ENCODE measurements around the gene CFAP20DC.
"Not testable (repeated sequence)": the region's sequence is repeated elsewhere in the genome, so short reads cannot be mapped to it uniquely, and the experiment has no call there.

CFAP20DC gene

DNA sequence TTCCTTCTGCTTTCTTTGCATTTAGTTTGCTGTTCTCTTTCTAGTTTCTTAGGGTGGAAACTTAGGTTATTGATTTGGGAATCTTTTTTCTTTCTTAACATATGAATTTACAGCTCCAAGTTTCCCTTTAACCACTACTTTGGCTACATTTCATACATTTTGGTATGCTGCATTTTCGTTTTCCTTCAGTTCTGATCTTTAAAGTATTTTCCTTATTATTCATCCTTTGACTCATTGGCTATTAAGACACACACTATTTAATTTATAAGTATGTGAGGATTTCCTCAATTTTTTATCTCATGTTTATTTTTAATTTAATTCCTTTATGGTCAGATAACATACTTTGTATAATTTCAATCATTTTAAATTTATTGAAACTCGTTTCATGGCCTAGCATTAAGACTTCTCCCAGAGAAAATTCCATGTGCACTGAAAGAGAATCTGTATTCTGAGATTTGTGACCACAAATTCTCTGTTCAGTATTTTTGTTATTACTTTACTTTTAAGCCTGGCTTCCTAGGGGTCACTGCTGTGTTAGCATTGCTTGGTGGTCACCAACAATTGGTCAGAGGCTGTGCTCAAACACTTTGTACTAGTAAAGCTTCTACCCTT lies 87.7 kb downstream of the CFAP20DC start:
- no peak for DNase-seq

DNA sequence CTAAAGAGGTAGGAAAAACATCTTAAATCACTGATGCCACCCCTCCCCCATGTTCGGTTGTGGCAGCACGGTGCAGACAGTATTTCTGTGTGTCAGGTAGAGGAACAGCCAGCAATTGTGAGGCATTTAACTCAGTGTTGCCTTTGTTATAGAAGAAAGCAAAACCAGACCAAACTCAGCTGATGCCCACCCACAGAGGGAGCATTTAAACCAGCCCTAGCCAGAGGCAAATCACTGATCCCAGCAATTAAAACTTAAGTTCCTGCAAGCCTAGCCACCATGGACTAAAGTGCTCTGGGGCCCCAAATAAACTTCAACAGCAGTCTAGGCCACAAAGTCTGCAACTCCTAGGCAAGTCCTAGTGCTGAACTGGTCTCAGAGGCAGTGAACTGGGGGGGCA lies 94.5 kb downstream of the CFAP20DC start:
- DNase-seq = no peak

DNA sequence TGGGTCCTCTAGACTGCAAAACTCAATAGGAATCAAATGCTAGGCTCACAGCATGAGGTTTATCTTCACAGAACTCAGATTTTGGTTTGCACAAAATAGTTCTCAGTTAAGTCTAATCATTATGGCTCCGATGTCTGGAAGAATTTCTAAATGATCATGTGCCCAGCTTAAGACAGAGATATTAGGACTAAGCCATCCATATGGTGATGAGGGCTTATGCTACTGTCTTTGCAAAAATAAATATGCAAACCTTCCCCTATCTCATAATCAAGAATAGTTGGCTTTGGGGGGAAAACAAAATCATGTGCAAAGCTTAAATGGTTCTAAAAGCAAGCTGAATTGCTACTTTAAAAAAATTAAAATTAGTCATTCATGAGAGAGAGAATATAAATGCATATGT lies 96.5 kb downstream of the CFAP20DC start:
- no peak for DNase-seq

DNA sequence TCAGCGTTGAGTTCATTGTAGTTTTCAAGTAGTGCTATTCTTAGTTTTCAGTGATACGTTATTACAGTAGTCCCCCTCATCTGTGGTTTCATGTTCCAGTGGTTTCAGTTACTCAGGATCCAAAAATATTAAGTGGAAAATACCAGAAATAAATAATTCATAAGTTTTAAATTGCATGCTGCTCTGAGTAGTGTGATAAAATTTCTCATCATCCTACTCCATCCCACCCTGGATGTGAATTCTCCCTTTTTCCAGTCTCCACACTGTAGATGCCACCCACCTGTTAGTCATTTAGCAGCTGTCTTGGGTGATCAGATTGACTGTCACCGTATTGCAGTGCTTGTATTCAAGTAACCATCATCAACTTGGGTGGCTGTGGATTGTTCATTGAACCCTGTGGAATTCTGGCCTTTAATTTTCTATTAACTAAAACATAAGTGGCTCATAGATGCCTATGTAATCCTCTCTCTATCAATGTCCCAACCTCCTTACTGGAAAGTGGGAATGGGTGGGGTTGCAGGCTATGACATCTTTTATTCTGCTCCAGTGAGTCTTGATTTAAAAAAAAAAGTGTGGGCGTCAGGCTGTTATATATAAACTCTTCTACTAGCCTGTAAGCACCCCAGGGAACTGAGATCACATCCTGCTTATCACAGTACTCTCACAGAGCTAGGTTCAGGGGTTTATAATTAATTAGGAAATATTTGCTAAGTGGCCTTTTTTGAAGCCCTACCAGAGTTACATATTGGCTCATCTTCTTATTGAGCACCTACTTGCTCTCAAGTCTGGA lies 97.5 kb downstream of the CFAP20DC start:
- no peak for DNase-seq

DNA sequence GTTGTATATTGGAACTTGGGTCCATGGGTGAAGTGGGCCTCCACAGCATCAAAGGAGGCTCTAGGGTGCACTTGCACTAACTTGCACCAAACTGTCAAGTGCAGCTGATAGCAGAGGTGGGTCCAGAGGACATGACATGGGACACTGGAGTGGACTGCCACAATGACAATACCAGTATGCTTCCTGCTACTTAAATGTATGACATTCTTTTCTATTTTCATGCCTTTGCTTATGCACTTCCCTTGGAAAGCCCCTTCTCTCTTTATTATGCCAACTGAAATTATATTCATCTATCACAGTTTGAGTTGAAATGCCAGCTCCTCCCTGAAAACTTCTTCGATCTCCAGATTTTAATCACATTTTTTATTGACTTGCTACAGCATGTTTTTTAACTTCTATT lies 101.8 kb downstream of the CFAP20DC start:
- DNase-seq = no peak

DNA sequence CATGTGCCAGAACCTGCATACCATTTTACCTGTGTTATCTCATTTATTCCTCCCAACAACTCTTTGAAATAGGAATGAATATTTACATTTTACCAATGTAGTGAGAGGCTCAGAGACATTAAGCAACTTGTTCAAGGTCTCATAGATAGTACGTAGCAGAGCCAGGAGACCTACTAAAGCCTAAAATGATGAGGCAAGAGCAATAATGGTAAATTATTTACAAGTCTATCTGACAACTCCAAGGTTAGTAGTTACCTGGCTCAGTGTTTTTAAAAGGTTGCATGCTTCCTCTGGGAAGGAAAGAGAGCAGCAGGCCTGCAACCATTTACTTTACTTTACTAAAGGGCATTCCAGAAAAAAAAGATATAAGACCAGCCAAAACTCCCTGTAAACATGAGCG lies 103.0 kb downstream of the CFAP20DC start:
- DNase-seq = no peak

DNA sequence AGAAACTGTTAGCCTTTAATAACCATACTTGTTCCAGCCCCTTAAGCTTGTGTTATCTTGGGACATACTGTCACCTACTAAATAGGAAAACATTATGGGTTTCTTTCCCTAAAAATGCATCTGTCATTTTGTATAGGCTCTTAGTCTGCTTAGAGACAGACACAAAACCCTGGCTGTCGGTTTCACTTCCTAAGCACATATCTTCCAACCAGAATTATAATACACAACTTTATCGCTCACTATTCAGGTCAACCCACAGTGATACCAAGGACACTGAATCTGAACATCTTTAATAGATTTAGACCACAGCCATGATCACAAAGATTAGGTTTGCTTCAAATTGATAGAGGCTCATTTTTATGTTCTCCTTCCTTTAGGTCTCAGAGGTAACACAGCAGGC lies 111.8 kb downstream of the CFAP20DC start:
- DNase-seq = no peak

DNA sequence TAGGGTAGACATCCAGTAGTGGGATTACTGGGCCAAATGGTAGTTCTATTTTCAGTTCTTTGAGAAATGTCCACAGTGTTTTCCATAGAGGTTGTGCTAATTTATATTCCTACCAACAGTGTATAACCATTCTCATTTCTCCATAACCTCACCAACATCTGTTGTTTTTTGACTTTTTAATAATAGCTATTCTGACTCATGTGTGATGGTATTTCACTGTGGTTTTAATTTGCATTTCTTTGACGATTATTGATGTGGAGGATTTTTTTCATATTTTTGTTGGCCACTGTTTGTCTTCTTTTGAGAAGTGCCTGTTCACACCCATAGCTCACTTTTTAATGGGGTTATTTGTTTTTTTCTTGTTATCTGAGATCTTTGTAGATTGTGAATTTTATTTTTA lies 125.2 kb downstream of the CFAP20DC start:
- no peak for DNase-seq

DNA sequence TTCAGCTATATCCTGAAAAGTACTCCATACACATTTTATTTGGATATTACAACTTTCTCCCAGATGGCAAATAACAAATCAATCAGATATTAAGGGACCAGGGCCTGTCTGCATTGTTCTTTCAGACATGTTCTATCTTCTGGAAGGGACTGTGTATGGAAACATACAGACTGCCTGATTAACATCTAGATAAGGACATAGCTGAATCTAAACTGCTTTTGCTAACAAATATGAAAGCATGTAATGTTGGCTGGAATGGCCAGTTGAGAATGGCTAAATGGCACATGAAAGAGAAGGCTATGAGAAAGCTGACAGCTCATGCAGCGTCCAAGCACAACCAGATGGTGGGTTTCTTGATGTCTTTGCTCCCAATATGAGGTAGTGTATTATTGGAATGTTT lies 149.4 kb downstream of the CFAP20DC start:
- DNase-seq = no peak

DNA sequence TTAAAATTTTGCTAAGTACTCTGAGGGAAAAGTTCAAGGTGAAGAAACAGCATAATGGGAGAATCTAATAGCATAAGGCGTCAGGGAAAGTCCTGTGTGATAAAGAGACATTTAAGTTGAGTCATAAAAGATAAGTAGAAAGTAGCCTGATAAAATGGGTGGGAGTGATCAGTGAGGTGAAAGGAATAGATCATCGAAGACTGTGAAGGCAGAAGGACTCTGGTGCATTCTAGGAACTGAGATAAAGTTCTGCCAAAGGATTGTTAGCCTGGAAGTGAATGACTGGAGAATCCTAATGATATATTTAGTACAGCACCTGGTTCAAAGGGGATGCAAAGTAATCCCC lies 149.9 kb downstream of the CFAP20DC start:
- DNase-seq = no peak

DNA sequence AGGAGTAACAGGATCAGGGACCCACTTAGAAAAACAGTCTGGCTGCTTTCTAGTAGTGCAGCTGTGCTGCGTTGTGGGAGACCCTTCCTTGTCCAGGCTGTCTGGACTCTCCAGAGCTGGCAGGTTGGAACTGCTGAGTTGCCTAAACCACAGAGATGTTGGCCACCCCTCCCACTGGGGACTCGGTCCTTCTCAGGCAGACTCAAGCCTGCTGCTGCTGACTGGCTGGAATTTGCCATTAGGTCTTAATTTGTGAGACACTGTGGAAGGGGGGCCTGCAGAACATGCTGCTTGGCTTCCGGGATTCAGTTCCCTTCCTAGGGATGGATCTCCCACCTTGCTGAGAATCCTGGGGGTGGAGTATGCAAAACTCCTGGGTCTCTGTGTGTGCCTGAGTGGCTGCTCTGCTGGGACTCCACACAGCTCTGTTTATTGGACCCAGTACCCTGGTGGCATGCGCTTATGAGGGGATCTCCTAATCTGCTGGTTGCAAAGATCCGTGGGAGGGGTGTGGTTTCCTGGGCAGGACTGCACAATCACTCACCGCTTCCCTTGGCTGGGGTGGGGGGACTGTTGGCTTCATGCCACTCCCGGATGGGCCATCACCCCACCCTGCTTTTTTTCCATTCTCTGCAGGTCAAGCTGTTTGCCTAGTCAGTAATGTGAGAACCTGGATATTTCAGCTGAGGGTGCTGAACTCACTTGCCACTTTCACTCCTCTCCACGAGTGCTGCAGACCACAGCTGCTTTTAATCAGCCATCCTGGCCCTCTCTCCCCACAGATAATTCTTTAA lies 150.5 kb downstream of the CFAP20DC start:
- DNase-seq = no peak

DNA sequence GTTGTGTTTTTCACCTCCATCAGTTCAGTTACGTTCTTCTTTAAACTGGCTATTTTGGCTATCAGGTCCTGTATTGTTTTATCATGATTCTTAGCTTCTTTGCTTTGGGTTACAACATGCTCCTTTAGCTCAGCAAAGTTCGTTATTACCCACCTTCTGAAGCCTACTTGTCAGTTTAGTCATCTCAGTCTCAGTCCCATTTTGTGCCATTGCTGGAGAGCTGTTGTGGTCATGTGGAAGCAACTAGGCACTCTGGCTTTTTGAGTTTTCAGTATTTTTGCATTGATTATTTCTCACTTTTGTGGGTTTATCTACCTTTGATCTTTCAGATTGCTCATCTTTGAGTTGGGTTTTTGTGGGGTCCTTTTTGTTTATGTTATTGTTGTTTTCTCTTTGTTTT lies 151.3 kb downstream of the CFAP20DC start:
- DNase-seq = no peak

DNA sequence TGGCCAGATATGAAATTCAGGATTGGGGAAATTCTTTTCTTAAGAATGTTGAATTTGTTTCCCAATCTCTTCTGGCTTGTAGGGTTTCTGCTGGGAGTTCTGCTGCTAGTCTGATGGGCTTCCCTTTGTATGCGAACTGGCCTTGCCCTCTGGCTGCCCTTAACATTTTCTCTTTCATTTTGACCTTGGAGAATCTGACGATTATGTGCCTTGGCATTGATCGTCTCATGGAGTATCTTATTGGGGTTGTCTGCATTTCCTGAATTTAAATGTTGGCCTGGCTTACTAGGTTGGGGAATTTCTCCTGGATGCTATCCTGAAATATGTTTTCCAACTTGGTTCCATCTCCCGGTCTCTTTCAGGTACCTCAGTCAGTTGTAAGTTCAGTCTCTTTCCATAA lies 152.2 kb downstream of the CFAP20DC start:
- DNase-seq = no peak

DNA sequence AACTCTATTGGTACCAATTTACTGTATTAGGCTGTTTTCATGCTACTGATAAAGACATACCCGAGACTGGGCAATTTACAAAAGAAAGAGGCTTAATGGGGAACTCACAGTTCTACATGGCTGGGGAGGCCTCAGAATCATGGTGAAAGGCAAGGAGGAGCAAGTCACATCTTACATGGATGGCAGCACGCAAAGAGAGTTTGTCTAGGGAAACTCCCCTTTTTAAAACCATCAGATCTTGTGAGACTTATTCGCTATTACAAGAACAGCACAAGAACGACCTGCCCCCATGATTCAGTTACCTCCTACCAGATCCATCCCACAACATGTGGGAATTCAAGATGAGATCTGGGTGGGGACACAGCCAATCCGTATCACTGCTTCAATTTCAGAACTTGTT lies 154.1 kb downstream of the CFAP20DC start:
- DNase-seq = not testable (repeated sequence)

DNA sequence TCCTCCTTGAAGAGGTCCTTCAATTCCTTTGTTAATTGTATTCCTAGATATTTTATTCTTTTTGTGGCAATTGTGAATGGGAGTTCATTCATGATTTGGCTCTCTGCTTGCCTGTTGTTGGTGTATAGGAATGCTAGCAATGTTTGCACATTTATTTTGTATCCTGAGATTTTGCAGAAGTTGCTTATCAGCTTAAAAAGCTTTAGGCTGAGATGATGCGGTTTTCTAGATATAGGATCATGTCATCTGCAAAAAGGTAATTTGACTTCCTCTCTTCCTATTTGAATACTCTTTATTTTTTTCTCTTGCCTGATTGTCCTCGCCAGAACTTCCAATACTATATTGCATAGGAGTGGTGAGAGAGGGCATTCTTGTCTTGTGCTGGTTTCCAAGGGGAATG lies 157.3 kb downstream of the CFAP20DC start:
- not testable (repeated sequence) for DNase-seq

DNA sequence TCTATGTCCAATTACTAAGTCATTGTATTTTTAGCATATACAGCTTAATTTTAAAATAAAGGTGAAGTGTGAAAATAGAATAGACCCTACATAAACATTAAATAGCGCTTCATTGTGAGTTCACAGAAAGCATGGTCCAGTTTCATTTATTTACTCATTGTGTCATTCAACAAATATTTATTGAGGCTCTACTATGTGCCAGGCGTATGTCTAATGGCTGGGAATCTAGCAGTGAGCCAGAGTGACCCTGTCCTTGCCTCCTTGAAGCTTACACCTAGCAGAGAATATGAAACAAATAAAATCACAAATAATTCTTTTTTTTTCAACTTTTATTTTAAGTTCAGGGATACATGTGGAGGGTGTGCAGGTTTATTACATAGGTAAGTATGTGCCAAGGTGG lies 161.7 kb downstream of the CFAP20DC start:
- no peak for DNase-seq

DNA sequence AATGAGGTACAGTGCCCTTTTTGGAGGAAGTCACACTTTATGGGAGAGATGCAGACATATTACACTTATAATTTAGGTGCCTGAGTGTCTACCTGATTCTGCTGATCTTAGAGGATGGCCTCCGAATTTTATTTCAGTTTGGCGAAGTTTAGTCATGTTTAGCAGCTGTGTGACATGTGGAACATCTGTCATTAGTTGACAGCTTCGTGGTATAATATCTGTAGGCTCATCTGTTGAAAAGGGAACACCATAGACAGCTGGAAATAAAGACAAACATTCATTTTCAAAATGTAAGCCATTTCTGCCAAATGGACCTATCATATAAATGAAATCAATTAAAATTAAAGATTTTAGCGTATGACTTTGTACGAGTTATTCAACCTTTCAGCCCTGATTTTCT lies 165.4 kb downstream of the CFAP20DC start:
- no peak for DNase-seq

DNA sequence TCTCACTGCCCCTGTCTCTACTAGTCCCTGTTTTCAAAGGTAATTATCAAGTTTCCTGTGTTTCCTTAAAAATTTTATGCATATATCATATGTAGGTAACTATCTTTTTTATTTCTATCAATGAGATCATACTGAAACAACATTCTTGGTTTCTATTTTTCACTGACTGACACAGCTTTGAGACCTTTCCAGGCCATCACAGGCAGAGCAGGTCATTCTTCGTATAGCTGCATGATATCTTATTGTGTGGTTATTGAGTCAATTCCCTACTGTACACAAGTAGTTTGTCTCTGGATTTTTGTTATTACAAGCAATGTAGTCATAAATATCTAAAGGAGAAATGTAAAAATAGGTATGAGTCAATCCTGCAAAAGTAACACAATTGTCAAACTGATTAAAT lies 169.6 kb downstream of the CFAP20DC start:
- DNase-seq = no peak

DNA sequence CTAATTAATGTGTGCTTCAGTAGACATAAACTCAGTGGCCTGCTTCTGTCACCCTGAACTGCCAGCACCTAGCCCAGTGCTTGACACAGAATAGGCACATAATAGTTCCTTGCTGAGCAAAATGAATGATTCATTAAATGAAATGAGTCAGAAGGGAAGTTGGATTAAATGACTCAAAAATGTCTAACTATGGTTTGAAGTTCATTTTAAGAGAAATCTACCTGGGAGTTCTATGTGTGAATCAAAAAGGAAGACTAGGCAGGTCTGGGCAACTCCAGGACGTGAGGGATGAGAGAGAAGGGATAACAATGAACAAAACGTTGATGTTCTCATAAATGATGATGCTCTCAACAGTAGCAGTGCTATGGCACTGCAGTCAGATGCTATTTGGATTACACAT lies 175.0 kb downstream of the CFAP20DC start:
- DNase-seq = no peak

DNA sequence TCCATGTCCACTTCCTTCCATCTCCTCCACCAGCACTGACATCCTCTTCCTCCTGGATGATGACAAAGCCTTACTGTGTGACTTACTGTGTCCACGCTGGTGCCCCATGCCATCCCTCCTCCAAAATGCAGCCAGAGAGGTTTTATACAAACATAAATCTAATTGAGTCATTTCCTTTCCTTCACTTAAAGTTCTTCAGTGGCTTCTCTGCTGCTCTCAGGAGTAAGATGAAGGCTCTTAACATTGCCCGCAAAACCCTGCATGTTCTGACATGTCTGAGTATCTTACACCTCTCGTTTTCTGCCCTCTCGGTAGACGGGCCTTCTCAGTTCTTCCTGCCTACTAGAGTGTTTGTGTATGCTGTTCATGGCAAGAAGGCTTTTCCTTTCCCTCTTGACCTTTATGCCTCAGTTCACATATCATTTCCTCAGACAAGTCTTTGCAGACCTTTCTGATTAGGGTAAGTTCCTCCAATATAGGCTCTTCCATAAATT lies 175.5 kb downstream of the CFAP20DC start:
- DNase-seq = no peak

DNA sequence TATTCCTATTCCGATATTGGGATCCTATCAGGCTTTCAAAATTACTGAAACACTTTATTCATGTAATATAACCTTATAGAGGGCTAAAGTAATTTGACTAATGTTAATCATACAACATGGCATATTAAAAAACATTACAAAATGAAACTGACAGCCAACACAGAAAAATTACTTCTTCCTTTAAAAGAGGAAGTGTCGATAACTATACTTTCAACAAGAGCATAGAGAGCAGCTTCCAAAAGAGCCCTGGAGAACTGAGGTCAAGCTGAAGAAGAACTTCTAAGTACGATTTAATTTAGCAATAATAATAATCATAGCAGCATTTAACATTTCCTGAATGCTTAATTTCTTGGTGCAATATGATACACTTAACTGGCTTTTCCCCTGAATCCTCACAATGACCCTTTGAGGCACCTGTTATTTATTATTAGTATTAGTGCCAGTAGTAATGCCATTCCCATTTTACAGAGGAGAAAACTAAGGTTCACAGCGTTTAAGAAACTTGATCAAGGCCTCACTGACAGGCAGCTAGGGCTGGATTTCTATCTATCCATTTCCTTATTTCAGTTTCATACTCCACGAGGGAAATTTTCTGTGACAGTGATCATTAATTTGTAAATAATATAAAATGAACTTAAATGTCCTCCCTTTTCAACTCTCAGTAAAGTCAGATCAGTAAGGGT lies 181.6 kb downstream of the CFAP20DC start:
- no peak for DNase-seq

DNA sequence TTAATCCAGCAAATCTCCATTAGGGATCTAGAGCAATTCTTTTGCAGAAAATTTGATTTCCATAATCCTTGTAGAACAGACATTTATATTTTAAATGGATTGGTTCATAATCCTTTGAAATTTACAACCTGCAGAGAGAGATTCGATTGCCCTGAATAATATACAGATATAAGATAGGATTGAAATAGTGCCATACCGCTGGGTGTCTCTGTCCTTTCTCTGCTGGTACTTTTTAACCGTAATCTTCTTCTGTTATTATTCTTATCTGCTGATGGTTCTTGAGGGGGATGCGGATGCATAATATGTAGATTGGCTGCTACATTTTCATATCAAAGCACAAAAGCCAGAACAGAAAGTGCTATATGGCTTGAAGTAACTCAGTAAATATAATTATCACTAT lies 182.2 kb downstream of the CFAP20DC start:
- DNase-seq = no peak

DNA sequence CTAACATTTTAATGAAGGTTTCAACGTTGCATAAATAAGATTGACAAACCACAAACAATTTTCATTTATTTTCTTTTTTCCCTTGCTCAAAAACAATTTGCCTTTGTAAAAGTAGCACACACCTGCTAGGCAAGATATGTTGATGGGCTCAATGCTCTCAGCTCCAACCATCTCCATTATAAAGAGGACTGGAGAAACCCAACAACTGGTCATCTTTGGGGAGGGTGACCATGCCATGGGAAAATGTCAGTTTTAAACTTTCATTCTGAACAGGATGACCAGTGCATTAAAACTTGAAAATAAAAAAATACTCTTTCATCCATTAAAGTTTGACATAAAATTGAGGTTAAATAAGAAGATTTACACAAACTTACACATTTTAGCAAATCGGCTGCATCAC lies 183.7 kb downstream of the CFAP20DC start:
- no peak for DNase-seq

Data from activated gamma-delta T cell (primary cell).